HG02763 (cell line): Measurements from ENCODE around the gene DPH3.
"Not testable (repeated sequence)": the region's sequence is repeated elsewhere in the genome, so short reads cannot be mapped to it uniquely, and the experiment has no call there.

ENCODE experiments used
- ATAC-seq: cut with Tn5 transposase; IDR thresholded peaks from one replicate; pipeline ENCODE4 v1.9.1; 2021; ENCODE audit warnings: mild to moderate bottlenecking, moderate library complexity; ENCODE audit not compliant: unreplicated experiment

Gene DPH3

GRCh38 chr3:16264708-16265454 lies at the start of gene DPH3, which contains the start of gene OXNAD1:
DPH3 (minus strand) TSS chr3:16264943; CDS start chr3:16264876, 67 bp downstream.
OXNAD1 (plus strand) TSS chr3:16265212; CDS start chr3:16270953, 5,741 bp downstream.
- ATAC-seq, result peak; percentile 99

GRCh38 chr3:16313886-16314645 lies 49.3 kb upstream of the DPH3 start:
- ATAC-seq, result no peak

GRCh38 chr3:16311960-16312451 lies 47.3 kb upstream of the DPH3 start:
- ATAC-seq, result peak; percentile 36

GRCh38 chr3:16310486-16310885 lies 45.7 kb upstream of the DPH3 start:
- not testable (repeated sequence) for ATAC-seq

- peak; percentile 76 for ATAC-seq
Measured at GRCh38 chr3:16309558-16309957, 44.8 kb upstream of the DPH3 start.

GRCh38 chr3:16308727-16309126 lies 44.0 kb upstream of the DPH3 start:
- no peak for ATAC-seq

- no peak for ATAC-seq
Measured at GRCh38 chr3:16307832-16308531, 43.2 kb upstream of the DPH3 start.

- no peak for ATAC-seq
Measured at GRCh38 chr3:16305111-16305541, 40.4 kb upstream of the DPH3 start.

- ATAC-seq, result no peak
Measured at GRCh38 chr3:16304061-16305010, 39.6 kb upstream of the DPH3 start.

- ATAC-seq, result no peak
Measured at GRCh38 chr3:16303037-16303575, 38.4 kb upstream of the DPH3 start.

GRCh38 chr3:16302082-16302631 lies 37.4 kb upstream of the DPH3 start:
- no peak for ATAC-seq

GRCh38 chr3:16301507-16301906 lies 36.8 kb upstream of the DPH3 start:
- no peak for ATAC-seq

- peak; percentile 63 for ATAC-seq
Measured at GRCh38 chr3:16300881-16301359, 36.2 kb upstream of the DPH3 start.

GRCh38 chr3:16300307-16300706 lies 35.6 kb upstream of the DPH3 start:
- ATAC-seq, result no peak

- ATAC-seq, result no peak
Measured at GRCh38 chr3:16299746-16300145, 35.0 kb upstream of the DPH3 start.

GRCh38 chr3:16298891-16299290 lies 34.1 kb upstream of the DPH3 start:
- no peak for ATAC-seq

GRCh38 chr3:16297997-16298885 lies 33.5 kb upstream of the DPH3 start:
- ATAC-seq, result no peak

- ATAC-seq, result no peak
Measured at GRCh38 chr3:16295298-16295890, 30.7 kb upstream of the DPH3 start.
